Measurements from ENCODE around the gene HYAL3. TPM values are rescaled to one million over a fixed set of nuclear protein-coding genes. Genes with fewer than 3 reads are reported as not detected.
A peak's percentile ranks its signal among the peaks of the same experiment; 100 is the strongest.

HYAL3 gene
- total and polyA plus RNA-seq, 2 of the 13 experiments (the other 11 are each of a cell fraction or from before 2014, with no cell fraction given) = 5.5 to 10.4 TPM

DNA sequence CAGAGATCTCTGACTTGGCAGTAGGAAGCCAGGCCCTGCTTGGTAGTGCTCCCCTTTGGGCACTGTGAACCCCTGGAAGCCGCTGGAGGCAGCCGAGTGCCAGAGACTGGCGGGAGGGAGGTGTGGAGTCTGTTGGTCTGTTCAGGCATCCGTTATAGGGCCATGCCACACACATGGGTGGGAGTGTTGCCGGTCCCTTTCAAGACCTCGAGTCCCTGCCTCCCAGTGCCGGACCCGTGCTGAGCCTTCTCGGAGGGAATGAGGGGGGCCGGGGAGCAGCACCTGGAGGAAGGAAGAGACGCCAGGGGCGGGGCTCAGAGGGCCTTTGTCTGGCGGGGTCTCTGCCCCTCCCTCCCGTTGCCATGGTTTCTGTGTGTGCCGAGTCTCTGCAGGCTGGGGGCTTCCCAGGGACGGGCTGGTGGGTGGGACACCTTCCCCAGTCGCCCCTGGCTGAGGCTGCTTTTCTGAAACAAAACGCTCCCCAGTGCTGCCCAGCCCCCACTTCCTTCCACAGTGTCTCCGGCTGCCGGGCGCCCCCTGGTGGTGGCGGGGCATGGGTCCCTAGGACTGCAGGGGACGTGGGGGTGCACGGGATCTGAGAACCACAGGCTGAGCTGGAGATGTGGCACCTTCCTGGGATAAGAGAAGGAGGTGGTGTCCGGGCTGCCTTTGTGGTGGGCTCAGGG, 53.2 kb downstream of the HYAL3 start (continued):
- TF ChIP-seq, protein P1, sequence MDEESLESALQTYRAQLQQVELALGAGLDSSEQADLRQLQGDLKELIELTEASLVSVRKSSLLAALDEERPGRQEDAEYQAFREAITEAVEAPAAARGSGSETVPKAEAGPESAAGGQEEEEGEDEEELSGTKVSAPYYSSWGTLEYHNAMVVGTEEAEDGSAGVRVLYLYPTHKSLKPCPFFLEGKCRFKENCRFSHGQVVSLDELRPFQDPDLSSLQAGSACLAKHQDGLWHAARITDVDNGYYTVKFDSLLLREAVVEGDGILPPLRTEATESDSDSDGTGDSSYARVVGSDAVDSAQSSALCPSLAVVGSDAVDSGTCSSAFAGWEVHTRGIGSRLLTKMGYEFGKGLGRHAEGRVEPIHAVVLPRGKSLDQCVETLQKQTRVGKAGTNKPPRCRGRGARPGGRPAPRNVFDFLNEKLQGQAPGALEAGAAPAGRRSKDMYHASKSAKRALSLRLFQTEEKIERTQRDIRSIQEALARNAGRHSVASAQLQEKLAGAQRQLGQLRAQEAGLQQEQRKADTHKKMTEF (CRISPR knock-in tag; IDR thresholded peaks at IDR 0.05) = peak; percentile 56; the same call in 1 of the 2 replicates
- TF ChIP-seq ZNF672 (CRISPR knock-in tag; IDR thresholded peaks at IDR 0.05) (no peak), KDM2A (CRISPR knock-in tag; IDR thresholded peaks at IDR 0.05; ENCODE audit: borderline replicate concordance, low read depth) (peak; percentile 85), ZNF530 (CRISPR knock-in tag; IDR thresholded peaks at IDR 0.05; ENCODE audit: low read depth) (no peak), CTCF (CRISPR knock-in tag; IDR thresholded peaks at IDR 0.05) (peak; percentile 98), ZNF547 (CRISPR knock-in tag; IDR thresholded peaks at IDR 0.05) (no peak; the same call in 1 of the 2 replicates), SOX6 (IDR thresholded peaks at IDR 0.05) (no peak), SOX6 (CRISPR knock-in tag; IDR thresholded peaks at IDR 0.05) (peak; percentile 45), SALL1 (CRISPR knock-in tag; IDR thresholded peaks at IDR 0.05) (peak; percentile 68), ZNF556 (CRISPR knock-in tag; IDR thresholded peaks at IDR 0.05; ENCODE audit: borderline replicate concordance) (no peak), MTF1 (CRISPR knock-in tag; IDR thresholded peaks at IDR 0.05) (no peak), POLR2G (IDR thresholded peaks at IDR 0.05; ENCODE audit: low read depth, low read length) (no peak), ZNF260 (CRISPR knock-in tag; IDR thresholded peaks at IDR 0.05; ENCODE audit: borderline replicate concordance, low read depth) (no peak), HNF1B (CRISPR knock-in tag; IDR thresholded peaks at IDR 0.05) (peak; percentile 75; the same call in 1 of the 2 replicates), KMT2A (CRISPR knock-in tag; IDR thresholded peaks at IDR 0.05) (peak; percentile 64; the same call in 1 of the 2 replicates), KLF11 (CRISPR knock-in tag; IDR thresholded peaks at IDR 0.05) (no peak), RAD51 (IDR thresholded peaks at IDR 0.05; ENCODE audit: borderline replicate concordance) (no peak), ZNF280D (CRISPR knock-in tag; IDR thresholded peaks at IDR 0.05) (peak; percentile 92), JUND (CRISPR knock-in tag; IDR thresholded peaks at IDR 0.05) (no peak), ZNF335 (CRISPR knock-in tag; IDR thresholded peaks at IDR 0.05) (0 out of 2 replicates have a peak, but pooled peaks have one; percentile 38)
- TF ChIP-seq, protein P2, sequence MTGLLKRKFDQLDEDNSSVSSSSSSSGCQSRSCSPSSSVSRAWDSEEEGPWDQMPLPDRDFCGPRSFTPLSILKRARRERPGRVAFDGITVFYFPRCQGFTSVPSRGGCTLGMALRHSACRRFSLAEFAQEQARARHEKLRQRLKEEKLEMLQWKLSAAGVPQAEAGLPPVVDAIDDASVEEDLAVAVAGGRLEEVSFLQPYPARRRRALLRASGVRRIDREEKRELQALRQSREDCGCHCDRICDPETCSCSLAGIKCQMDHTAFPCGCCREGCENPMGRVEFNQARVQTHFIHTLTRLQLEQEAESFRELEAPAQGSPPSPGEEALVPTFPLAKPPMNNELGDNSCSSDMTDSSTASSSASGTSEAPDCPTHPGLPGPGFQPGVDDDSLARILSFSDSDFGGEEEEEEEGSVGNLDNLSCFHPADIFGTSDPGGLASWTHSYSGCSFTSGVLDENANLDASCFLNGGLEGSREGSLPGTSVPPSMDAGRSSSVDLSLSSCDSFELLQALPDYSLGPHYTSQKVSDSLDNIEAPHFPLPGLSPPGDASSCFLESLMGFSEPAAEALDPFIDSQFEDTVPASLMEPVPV (CRISPR knock-in tag; IDR thresholded peaks at IDR 0.05) = 0 out of 2 replicates have a peak, but pooled peaks have one; percentile 45
